Chondrocyte (in vitro differentiated cells): ENCODE data around the gene IGSF9. TPM values are rescaled to one million over a fixed set of nuclear protein-coding genes. Genes with fewer than 3 reads are reported as not detected.

Experiments
- DNase-seq: peaks from one replicate; pipeline ENCODE4 v3.0.0; 2021; ENCODE audit warnings: mixed read lengths, low spot score
- H3K27ac Mint-ChIP-seq: one replicate; pipeline ENCODE4 v1.8.0; 2021; ENCODE audit warnings: mild to moderate bottlenecking, moderate library complexity, mixed read lengths; ENCODE audit not compliant: unreplicated experiment
- H3K27me3 Mint-ChIP-seq: 2 replicates; pipeline ENCODE4 v1.8.0; 2021; ENCODE audit warnings: low read depth, mixed read lengths
- H3K36me3 Mint-ChIP-seq: 2 replicates; pipeline ENCODE4 v1.8.0; 2021; ENCODE audit warnings: low read depth, mixed read lengths
- H3K4me1 Mint-ChIP-seq: 2 replicates; pipeline ENCODE4 v1.8.0; 2021; ENCODE audit warnings: low read depth, mild to moderate bottlenecking, mixed read lengths
- H3K4me3 Mint-ChIP-seq: one replicate; pipeline ENCODE4 v1.8.0; 2021; ENCODE audit warnings: mild to moderate bottlenecking, moderate library complexity, mixed read lengths; ENCODE audit not compliant: unreplicated experiment
- H3K9me3 Mint-ChIP-seq: 2 replicates; pipeline ENCODE4 v1.8.0; 2021; ENCODE audit warnings: low read depth, mixed read lengths
- total RNA-seq: library from RNA; stranded (reverse); gene quantifications from 3 replicates; pipeline ENCODE4 v1.2.1, GENCODE V29; 2021
- TF ChIP-seq, protein P1 (sequence below): fragments of 200-600 bp; sonication (generic); IDR thresholded peaks from 2 replicates; pipeline ENCODE4 v1.5.0; 2021; ENCODE audit warnings: antibody characterized with exemption, mild to moderate bottlenecking, moderate library complexity

IGSF9 gene
- total RNA-seq, 1 donor from 2014 or later, result not detected

DNA sequence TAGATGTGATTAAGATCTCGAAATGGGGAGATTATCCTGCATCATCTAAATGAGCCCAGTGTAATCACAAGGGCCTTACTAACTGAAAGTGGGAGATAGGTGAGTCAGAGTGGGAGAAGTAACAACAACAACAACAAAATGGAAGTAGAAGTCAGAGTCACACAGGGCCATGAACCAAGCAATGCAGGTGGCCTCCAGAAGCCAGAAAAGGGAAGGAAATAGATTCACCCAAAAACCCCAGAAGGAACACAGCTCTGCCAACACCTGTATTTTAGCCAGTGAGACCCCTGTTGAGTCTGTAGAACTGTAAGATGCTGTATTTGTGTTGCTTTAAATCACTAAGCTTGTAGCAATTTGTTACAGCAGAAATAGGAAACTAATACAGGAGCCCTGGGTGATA is 24.2 kb downstream of the IGSF9 start:
- Mint-ChIP-seq H3K27ac (no peak overlapping the region), H3K27me3 (no peaks in the 10 kb centered on the region), H3K4me1 (peaks cover 86% of the 10 kb centered on the region), H3K4me3 (peak overlapping the region; percentile 5), H3K9me3 (no peaks in the 10 kb centered on the region), H3K36me3 (peaks cover 20% of the 10 kb centered on the region)
- DNase-seq, result no peak
- TF ChIP-seq, protein P1, sequence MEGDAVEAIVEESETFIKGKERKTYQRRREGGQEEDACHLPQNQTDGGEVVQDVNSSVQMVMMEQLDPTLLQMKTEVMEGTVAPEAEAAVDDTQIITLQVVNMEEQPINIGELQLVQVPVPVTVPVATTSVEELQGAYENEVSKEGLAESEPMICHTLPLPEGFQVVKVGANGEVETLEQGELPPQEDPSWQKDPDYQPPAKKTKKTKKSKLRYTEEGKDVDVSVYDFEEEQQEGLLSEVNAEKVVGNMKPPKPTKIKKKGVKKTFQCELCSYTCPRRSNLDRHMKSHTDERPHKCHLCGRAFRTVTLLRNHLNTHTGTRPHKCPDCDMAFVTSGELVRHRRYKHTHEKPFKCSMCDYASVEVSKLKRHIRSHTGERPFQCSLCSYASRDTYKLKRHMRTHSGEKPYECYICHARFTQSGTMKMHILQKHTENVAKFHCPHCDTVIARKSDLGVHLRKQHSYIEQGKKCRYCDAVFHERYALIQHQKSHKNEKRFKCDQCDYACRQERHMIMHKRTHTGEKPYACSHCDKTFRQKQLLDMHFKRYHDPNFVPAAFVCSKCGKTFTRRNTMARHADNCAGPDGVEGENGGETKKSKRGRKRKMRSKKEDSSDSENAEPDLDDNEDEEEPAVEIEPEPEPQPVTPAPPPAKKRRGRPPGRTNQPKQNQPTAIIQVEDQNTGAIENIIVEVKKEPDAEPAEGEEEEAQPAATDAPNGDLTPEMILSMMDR, result no peak

DNA sequence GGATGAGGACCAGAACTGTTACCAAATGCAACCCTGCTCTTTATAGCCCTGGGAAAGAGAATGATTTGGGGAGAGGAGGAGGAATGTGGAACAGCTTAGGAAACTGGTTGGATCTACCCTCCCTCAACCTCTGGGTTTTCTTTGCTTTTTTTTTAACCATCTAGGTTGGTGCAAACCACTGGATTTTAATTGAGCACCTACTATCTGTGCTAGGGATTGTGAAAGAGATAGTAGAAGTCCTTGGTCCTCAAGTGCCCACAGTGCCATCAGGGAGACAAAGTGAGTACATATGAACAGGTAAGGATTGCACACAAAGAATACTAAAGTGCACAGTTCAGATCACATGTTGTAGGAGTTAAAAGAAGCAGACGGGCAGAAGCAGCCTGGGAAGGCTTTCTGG is 24.8 kb downstream of the IGSF9 start:
- peaks cover 86% of the 10 kb centered on the region for H3K4me1 Mint-ChIP-seq
- no peak for DNase-seq
- TF ChIP-seq, protein P1, result no peak
- H3K36me3 Mint-ChIP-seq, result peaks cover 20% of the 10 kb centered on the region
- H3K27me3 Mint-ChIP-seq, result no peaks in the 10 kb centered on the region
- H3K9me3 Mint-ChIP-seq, result no peaks in the 10 kb centered on the region
- peak overlapping the region; percentile 32 for H3K27ac Mint-ChIP-seq
- H3K4me3 Mint-ChIP-seq, result no peak overlapping the region

DNA sequence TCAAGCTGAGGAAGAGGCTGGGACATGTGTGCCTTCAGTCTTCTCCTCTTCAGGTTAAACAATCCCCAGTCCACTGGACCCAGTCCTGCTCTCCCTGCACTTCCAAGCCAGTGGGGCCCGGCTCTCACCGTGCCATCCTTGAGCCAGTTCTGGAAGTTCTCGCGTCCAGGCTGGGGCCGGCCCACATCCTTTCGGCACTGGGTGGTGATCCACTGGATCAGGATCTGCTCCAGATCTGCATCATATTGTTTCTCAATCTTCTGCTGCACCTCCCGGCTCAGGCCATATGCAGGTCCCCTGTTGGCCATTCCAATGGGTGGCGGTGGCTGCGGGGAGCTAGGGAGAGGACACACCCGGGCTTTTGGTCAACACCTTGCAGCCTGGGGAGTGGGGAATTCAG is 25.2 kb downstream of the IGSF9 start:
- no peak for DNase-seq
- Mint-ChIP-seq H3K27ac (peak overlapping the region; percentile 32), H3K4me1 (peaks cover 85% of the 10 kb centered on the region), H3K4me3 (no peak overlapping the region), H3K27me3 (no peaks in the 10 kb centered on the region), H3K9me3 (no peaks in the 10 kb centered on the region), H3K36me3 (peaks cover 20% of the 10 kb centered on the region)
- TF ChIP-seq, protein P1, result no peak

DNA sequence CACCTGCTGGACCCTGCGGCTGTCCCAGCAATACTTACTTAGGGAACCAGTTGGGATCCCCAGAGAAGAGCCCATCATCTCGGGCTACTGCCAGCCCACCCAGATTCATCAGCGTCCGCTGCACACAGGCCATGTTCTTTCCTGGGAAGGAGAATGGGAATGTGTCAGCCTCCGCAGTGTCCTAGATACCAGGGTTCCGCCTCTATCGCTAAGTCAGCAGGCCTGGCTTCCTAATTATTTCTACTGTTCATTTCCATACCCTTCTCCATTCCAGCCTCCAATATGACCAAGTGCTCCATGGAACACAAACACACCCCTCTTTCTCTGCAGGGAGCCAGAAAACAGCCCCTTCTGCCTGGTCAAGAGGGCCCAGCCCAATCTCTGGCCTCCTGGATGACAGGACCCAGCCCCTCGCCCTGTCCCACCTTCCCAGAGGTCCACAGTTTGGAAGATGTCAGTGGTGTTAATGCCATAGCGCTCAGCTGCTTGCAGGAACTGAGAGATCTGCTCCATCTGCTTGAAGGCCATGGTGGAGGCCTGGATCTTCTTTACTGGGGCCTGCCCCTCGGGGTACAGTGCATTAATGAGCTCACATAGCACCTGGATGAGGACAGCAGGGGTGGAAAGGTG is 26.1 kb downstream of the IGSF9 start:
- H3K27ac Mint-ChIP-seq, result peak overlapping the region; percentile 36
- no peaks in the 10 kb centered on the region for H3K27me3 Mint-ChIP-seq
- peaks cover 23% of the 10 kb centered on the region for H3K36me3 Mint-ChIP-seq
- TF ChIP-seq, protein P1, result no peak
- no peaks in the 10 kb centered on the region for H3K9me3 Mint-ChIP-seq
- no peak overlapping the region for H3K4me3 Mint-ChIP-seq
- no peak for DNase-seq
- H3K4me1 Mint-ChIP-seq, result peaks cover 88% of the 10 kb centered on the region

DNA sequence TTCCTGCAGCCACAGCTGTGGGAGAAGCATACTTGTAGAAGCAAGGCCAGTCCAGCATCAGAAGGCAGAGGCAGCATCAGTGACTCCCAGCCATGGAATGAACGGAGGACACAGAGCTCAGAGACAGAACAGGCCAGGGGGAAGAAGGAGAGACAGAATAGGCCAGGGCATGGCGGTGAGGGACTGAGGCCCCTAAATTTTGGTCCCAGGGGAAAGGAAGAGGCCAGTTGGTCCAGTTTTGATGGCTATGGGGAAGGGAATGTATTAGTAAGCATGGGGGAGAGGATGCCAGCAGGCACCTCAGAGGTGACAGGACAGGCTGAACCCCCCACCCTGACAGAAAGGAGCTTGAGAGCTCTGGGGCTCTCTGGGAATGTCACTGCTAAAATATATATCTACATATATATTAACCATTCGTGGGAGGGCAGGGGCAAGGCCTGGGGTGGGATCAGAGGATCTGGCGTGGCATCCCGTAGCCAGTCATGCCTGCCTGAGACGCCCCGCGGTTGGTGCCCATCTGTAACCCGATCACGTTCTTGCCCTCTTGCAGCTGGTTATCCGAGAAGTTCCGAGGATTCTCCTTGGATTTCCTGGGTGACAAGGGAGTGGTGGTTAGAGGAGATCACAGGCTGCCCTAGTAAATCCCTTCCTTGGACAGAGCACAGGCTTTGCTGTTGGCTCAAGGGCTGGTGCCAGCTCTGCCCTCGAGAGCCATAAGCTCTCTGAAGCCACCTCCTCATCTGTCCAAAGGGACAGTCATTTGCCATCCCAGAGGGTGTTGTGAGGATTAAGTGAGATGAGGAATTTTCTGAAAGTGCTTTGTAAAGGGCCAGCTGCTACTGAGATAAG is 26.8 kb downstream of the IGSF9 start:
- no peak for DNase-seq
- Mint-ChIP-seq H3K27ac (peak overlapping the region; percentile 84), H3K4me3 (peak overlapping the region; percentile 13), H3K36me3 (peaks cover 20% of the 10 kb centered on the region), H3K4me1 (peaks cover 92% of the 10 kb centered on the region), H3K27me3 (no peaks in the 10 kb centered on the region), H3K9me3 (no peaks in the 10 kb centered on the region)
- TF ChIP-seq, protein P1, result no peak
